Measurements from ENCODE around the gene PFN3. TPM values are rescaled to one million over a fixed set of nuclear protein-coding genes. Genes with fewer than 3 reads are reported as not detected.
"Not testable (repeated sequence)": the region's sequence is repeated elsewhere in the genome, so short reads cannot be mapped to it uniquely, and the experiment has no call there.

Gene PFN3
- total RNA-seq, 1 donor from 2014 or later, result not detected

DNA sequence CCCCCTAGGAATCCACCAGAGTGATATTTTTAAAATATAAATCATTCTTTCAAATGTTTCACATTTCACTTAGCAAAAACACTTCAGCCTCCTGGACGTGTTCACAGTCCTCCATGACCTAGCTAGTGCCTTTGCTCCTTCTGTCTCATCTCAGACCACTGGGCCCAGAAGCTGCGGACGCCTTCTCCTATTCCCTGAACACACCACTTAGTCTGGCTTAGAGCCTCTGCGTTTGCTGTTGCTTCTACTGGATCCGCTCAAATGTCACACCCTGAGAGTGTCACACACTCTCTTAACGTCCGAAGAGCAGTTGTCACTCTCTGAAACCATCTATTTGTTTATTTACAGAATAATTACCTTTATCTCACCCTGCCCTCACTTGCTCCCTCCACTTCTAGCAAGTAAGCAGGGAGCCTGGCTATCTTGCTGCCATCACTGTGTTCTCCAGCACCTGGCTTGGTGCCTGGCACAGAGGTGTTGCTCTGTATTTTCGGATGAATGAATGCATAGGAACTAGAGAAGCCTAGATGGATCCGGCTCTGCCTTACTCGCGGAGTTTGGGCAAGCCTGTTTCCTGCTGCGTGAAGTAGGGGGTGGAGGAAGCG, 24.8 kb upstream of the PFN3 start:
- peak; percentile 58 for DNase-seq

GRCh38 chr5:177423671-177424070, 23.2 kb upstream of the PFN3 start:
- DNase-seq, result no peak

GRCh38 chr5:177421062-177421798, 20.8 kb upstream of the PFN3 start:
- no peak for DNase-seq

- not testable (repeated sequence) for DNase-seq
Measured at GRCh38 chr5:177420472-177420871, 20.0 kb upstream of the PFN3 start.

- DNase-seq, result no peak
Measured at GRCh38 chr5:177419046-177419445, 18.6 kb upstream of the PFN3 start.

- not testable (repeated sequence) for DNase-seq
Measured at GRCh38 chr5:177417081-177417480, 16.6 kb upstream of the PFN3 start.

- DNase-seq, result no peak
Measured at GRCh38 chr5:177414481-177414880, 14.0 kb upstream of the PFN3 start.

GRCh38 chr5:177412603-177413233, 12.3 kb upstream of the PFN3 start:
- no peak for DNase-seq

GRCh38 chr5:177410575-177410974, 10.1 kb upstream of the PFN3 start:
- DNase-seq, result no peak

DNA sequence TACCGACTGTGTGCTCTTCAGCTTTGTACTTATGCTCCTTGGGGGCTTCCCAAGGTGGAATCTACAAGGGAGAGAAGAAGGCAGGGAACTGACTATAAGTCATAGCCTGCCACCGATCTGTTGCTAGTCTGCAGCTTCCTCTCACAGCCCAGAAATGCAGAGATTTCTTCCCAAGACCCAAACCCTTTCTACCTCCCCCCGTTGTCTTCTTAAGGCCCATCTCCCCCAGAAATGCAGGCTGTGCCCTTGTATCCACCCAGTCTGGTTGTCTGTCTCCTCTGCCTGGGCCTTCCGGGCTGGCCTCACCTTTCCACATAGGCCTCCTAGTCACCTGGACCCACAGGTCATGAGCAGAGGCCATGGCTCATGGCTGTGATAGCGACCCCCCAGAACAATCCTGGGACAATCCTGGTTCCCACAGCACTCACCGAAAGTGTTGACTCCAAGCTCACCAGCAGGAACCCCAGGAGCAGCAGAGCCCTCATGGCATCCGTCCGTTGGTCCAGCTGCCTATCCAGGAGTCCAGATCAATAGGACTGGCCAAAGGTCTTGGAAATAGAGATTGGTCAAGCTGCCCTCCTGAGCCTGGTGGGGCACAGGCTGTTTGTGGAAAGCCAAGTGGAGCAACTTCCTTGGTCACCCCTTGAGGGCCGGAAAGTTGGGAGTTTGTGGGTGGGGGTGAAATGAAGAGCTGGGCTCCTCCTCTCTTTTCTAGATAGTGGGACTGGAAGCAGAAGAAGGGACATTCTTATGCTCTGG, 8.8 kb upstream of the PFN3 start, which contains the start of gene F12:
TSS of gene F12 (minus strand) at position 522 of the 759 bp plus-strand sequence. CDS start at position 485, 37 bp downstream.
- DNase-seq, result no peak

- no peak for DNase-seq
Measured at GRCh38 chr5:177405805-177406204, 5.3 kb upstream of the PFN3 start.

DNA sequence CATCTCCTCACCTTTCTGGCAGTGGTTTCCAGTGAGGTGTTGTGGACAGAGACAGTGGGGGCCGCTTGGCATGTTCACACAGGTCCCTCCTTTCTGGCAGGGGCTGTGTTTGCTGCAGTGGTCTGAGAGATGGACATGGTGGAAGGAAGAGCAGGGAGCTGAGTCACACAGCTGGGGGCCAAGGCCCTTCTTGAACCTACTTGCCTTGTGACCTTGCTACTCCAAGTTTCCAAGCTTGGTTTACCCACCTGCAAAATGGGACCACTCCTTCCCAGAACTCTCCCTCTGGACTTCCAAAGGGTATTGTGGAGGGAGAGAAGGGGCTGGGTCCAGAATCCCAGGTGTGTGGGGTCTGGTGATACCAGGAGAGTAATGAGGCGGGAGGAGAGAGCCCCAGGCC, 4.9 kb upstream of the PFN3 start:
- DNase-seq, result no peak

- no peak for DNase-seq
Measured at GRCh38 chr5:177404641-177405179, 4.2 kb upstream of the PFN3 start.

GRCh38 chr5:177403792-177404640, 3.6 kb upstream of the PFN3 start:
- peak; percentile 54 for DNase-seq

- no peak for DNase-seq
Measured at GRCh38 chr5:177403102-177403791, 2.8 kb upstream of the PFN3 start.

GRCh38 chr5:177402271-177403043, 2.0 kb upstream of the PFN3 start:
- no peak for DNase-seq

GRCh38 chr5:177397875-177398390, 2.5 kb downstream of the PFN3 start:
- DNase-seq, result no peak

GRCh38 chr5:177396807-177397206, 3.7 kb downstream of the PFN3 start:
- no peak for DNase-seq

DNA sequence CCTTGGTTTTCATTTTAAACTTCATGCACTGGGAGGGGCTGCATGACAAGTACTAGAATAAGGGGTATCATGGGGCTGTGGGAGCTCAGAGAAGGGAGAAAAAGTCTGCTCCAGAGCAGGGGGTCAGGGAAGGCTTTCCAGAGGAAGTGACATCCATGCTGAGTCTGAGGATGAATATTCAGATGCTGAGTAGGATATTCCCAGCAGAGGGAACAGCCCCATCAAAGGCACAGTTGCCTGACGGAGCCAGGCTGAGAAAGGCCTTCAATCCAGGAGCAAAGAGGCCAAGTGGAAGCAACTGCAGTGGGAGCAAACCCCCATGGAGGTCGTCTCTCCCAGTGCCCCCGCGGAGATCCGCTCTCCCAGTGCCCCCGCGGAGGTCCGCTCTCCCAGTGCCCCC, 4.4 kb downstream of the PFN3 start:
- no peak for DNase-seq

DNA sequence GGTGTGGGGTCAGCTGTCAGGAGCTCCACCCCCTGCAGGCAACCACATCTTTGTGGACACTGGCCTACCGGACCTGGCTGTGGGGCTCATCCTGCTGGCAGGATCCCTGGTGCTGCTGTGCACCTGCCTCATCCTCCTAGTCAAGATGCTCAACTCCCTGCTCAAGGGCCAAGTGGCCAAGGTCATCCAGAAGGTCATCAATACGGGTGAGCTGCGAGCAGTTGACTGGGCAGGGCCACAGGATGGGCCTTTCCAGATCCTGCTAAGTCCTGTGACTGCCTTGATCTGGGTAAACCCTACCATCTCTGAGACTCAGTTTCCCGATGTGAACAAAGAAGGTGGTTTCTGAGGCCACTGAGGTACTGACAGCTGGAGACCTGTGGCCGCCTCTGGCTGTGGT, 6.5 kb downstream of the PFN3 start:
- DNase-seq, result no peak
